Endothelial cell of umbilical vein (primary cell): ENCODE measurements around the gene STK16. TPM values are rescaled to one million over a fixed set of nuclear protein-coding genes. Genes with fewer than 3 reads are reported as not detected.

Experiments
- BruUV-seq: library from RNA; stranded (reverse); fragments of 400-500 nt; replicated peaks from 2 replicates; lab custom pipeline; 2021; lab: Mats Ljungman, UMichigan
- CTCF ChIA-PET: fragments of 300-600, 350-600 bp; sonication (Branson Sonifier 250); formaldehyde crosslinking; loops from one replicate; lab custom pipeline; 2021; ENCODE audit warnings: antibody characterized with exemption, inconsistent platforms; lab: Charles Lee
- POLR2A ChIA-PET: fragments of 300-600, 350-600 bp; sonication (Branson Sonifier 250); formaldehyde crosslinking; loops from one replicate; lab custom pipeline; 2021; ENCODE audit warnings: antibody characterized with exemption, inconsistent platforms; lab: Charles Lee
- DNase-seq: peaks from one replicate; pipeline ENCODE4 v3.0.0-alpha.2; 2011; ENCODE audit warnings: low read depth, low spot score
- FAIRE-seq: peaks from 2 replicates; lab custom pipeline; 2011; peaks lifted over from hg19 to GRCh38; lab: Jason Lieb, UNC
- H2AFZ ChIP-seq: 2 replicates; pipeline ENCODE4 v1.6.0; 2012; ENCODE audit warnings: low read depth, low read length, control low read depth, inconsistent platforms
- H3K27ac ChIP-seq: 2 replicates; pipeline ENCODE4 v1.5.1; 2011; ENCODE audit warnings: low read depth, mild to moderate bottlenecking, control low read depth, low read length, moderate library complexity; ENCODE audit not compliant: insufficient read depth
- H3K27me3 ChIP-seq, 2 experiments: 2 replicates each; pipeline versions ENCODE4 v1.6.0 to v1.6.1; 2011; ENCODE audit warnings: low read length in 2 of 2, mixed read lengths in 1 of 2; ENCODE audit not compliant: control insufficient read depth in 2 of 2, insufficient read depth in 2 of 2
- H3K36me3 ChIP-seq, 2 experiments: 2 replicates in 1 of 2; 3 replicates in 1 of 2; pipeline ENCODE4 v1.5.1; 2011; ENCODE audit warnings: low read length in 2 of 2, mild to moderate bottlenecking in 1 of 2, moderate library complexity in 1 of 2; ENCODE audit not compliant: control insufficient read depth in 2 of 2, insufficient read depth in 2 of 2; ENCODE audit errors: extremely low read depth in 1 of 2
- H3K4me1 ChIP-seq: 3 replicates; pipeline ENCODE4 v1.5.1; 2011; ENCODE audit warnings: mild to moderate bottlenecking, low read length; ENCODE audit not compliant: control insufficient read depth, insufficient read depth; ENCODE audit errors: extremely low read depth
- H3K4me2 ChIP-seq: 2 replicates; pipeline ENCODE4 v1.6.1; 2011; ENCODE audit warnings: low read length, control low read depth, mixed read lengths; ENCODE audit not compliant: insufficient read depth
- H3K4me3 ChIP-seq, 3 experiments: fragments of 200-600 bp in 1 of 3; sonication (generic), shearing (Covaris generic) in 1 of 3; replicated peaks in 1 of 3; 2 replicates each; pipeline ENCODE4 v1.5.1; 2011 to 2016; ENCODE audit warnings: control low read depth in 3 of 3, low read length in 3 of 3, mild to moderate bottlenecking in 2 of 3, inconsistent platforms in 1 of 3, low read depth in 1 of 3, moderate library complexity in 1 of 3; ENCODE audit not compliant: insufficient read depth in 1 of 3
- H3K79me2 ChIP-seq: 2 replicates; pipeline ENCODE4 v1.6.0; 2012; ENCODE audit warnings: low read length, inconsistent platforms; ENCODE audit not compliant: control insufficient read depth, insufficient read depth
- H3K9ac ChIP-seq: replicated peaks from 2 replicates; pipeline ENCODE3; 2011; ENCODE audit warnings: low read length, control low read depth; ENCODE audit not compliant: insufficient read depth; ENCODE audit errors: extremely low read depth
- H3K9me1 ChIP-seq: replicated peaks from 3 replicates; pipeline ENCODE4 v1.6.0; 2011; ENCODE audit warnings: mild to moderate bottlenecking, low read length; ENCODE audit not compliant: control insufficient read depth, insufficient read depth; ENCODE audit errors: extremely low read depth
- H3K9me3 ChIP-seq: replicated peaks from 2 replicates; pipeline ENCODE4 v1.5.1; 2012; ENCODE audit warnings: low read length, inconsistent platforms; ENCODE audit not compliant: control insufficient read depth, insufficient read depth
- H4K20me1 ChIP-seq: replicated peaks from 2 replicates; pipeline ENCODE3; 2011; ENCODE audit warnings: mild to moderate bottlenecking, low read length; ENCODE audit not compliant: control insufficient read depth, insufficient read depth; ENCODE audit errors: extremely low read depth
- EZH2 ChIP-seq: IDR thresholded peaks from 2 replicates; pipeline ENCODE4 v1.6.1; 2012; ENCODE audit warnings: borderline replicate concordance, low read depth, mild to moderate bottlenecking, moderate library complexity, low read length, inconsistent platforms; ENCODE audit not compliant: severe bottlenecking
- FOS ChIP-seq: IDR thresholded peaks from 2 replicates; pipeline ENCODE4 v1.6.1; 2011; ENCODE audit warnings: mild to moderate bottlenecking, low read length, moderate library complexity, borderline replicate concordance; ENCODE audit not compliant: insufficient read depth
- GATA2 ChIP-seq: IDR thresholded peaks from 2 replicates; pipeline ENCODE4 v1.7.0; 2011; ENCODE audit warnings: low read depth, mild to moderate bottlenecking, moderate library complexity, mixed read lengths, low read length; ENCODE audit not compliant: insufficient read length, insufficient read depth
- JUN ChIP-seq: IDR thresholded peaks from 2 replicates; pipeline ENCODE4 v1.6.1; 2011; ENCODE audit warnings: borderline replicate concordance, low read depth; ENCODE audit not compliant: insufficient read length, insufficient read depth
- MYC ChIP-seq: IDR thresholded peaks from one replicate; pipeline ENCODE4 v1.6.1; 2011; ENCODE audit warnings: mild to moderate bottlenecking, low read depth, low read length
- POLR2A ChIP-seq: IDR thresholded peaks from 2 replicates; pipeline ENCODE4 v1.6.1; 2012; ENCODE audit warnings: low read depth, mild to moderate bottlenecking, control low read depth, low read length
- POLR2AphosphoS5 ChIP-seq: IDR thresholded peaks from 2 replicates; pipeline ENCODE4 v1.6.1; 2012; ENCODE audit warnings: low read depth, mild to moderate bottlenecking, control low read depth, low read length, moderate library complexity; ENCODE audit not compliant: insufficient read depth
- dilution Hi-C: fragments of 300-500 bp; cut with MboI; formaldehyde crosslinking; loops from one replicate; pipeline ENCODE4 v1.15.0; 2019; ENCODE audit warnings: low sequenced_read_pairs; ENCODE audit not compliant: extremely low pct_ligation_motif_present
- intact Hi-C: fragments of 100-400 bp; cut with micrococcal nuclease; formaldehyde crosslinking; loops from one replicate; pipeline ENCODE4 v1.10.0; 2022
- polyA plus RNA-seq, 4 experiments: library from polyadenylated mRNA; depleted of rRNA in 3 of 4; stranded (reverse) in 3 of 4; unstranded in 1 of 4; fragments of >200 nt; gene quantifications; 2 replicates each; pipeline versions ENCODE4 v1.2.1 to v1.2.3, GENCODE V29; 2011 to 2012; ENCODE audit warnings: missing spikeins in 1 of 4
- total RNA-seq: library from RNA; stranded (reverse); gene quantifications from 2 replicates; pipeline ENCODE4 v1.2.3, GENCODE V29; 2021
- TF ChIP-seq, protein P1 (sequence below): IDR thresholded peaks from 2 replicates; pipeline ENCODE4 v1.6.1; 2011; ENCODE audit not compliant: insufficient read depth, insufficient read length
- TF ChIP-seq, protein P2 (sequence below), 2 donors: IDR thresholded peaks; 1 replicate in 1 of 2; 2 replicates in 1 of 2; pipeline ENCODE4 v1.5.1; 2011; ENCODE audit warnings: low read length in 2 of 2, mild to moderate bottlenecking in 2 of 2, moderate library complexity in 2 of 2, control low read depth in 1 of 2, inconsistent platforms in 1 of 2, low read depth in 1 of 2; ENCODE audit not compliant: insufficient read depth in 1 of 2; ENCODE audit errors: extremely low read depth in 1 of 2

Gene STK16
- total and polyA plus RNA-seq, 2 donors (not counting 3 experiments of a cell fraction or from before 2014, with no cell fraction given): 18.8 to 63.2 TPM

DNA sequence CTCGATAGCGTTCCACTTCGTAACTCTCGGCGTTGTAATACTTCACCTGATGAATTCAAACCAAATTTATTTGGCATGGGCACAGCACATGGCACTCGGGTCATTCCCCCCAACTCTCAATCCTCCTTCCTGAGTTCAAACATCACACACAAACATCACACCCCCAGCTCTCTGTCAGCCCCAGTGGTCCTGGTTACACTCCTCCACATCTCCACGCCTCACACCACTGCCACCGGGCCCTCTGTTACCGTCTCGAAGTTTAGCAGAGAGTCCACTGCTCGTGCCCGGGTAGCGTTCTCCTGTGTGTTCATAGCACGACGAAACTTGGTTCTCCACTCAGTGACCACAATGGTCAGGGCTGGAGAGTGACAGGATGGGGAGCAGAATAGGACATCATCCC is 31.1 kb upstream of the STK16 start:
- ChIA-PET CTCF (no interaction called here), POLR2A (no interaction called here)
- DNase-seq: no peak
- Histone ChIP-seq H3K79me2 (no peaks in the 10 kb centered on the region), H3K27me3 (no peaks in the 10 kb centered on the region), H3K9me1 (no peaks in the 10 kb centered on the region), H3K9me3 (no peaks in the 10 kb centered on the region), H3K4me2 (no peak overlapping the region), H3K27ac (no peak overlapping the region), H3K36me3 (peaks cover 3 to 10% of the 10 kb centered on the region in 2 experiments), H2AFZ (no peak overlapping the region), H3K4me1 (peaks cover 10% of the 10 kb centered on the region), H3K4me3 (no peak overlapping the region), H3K9ac (no peak overlapping the region), H4K20me1 (no peaks in the 10 kb centered on the region)
- TF ChIP-seq POLR2AphosphoS5: no peak
- TF ChIP-seq, protein P1, sequence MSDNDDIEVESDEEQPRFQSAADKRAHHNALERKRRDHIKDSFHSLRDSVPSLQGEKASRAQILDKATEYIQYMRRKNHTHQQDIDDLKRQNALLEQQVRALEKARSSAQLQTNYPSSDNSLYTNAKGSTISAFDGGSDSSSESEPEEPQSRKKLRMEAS: no peak
- no peak for TF ChIP-seq POLR2A
- no peak for TF ChIP-seq EZH2
- no peak for TF ChIP-seq GATA2
- TF ChIP-seq JUN: no peak
- no peak for TF ChIP-seq FOS
- TF ChIP-seq, protein P2, sequence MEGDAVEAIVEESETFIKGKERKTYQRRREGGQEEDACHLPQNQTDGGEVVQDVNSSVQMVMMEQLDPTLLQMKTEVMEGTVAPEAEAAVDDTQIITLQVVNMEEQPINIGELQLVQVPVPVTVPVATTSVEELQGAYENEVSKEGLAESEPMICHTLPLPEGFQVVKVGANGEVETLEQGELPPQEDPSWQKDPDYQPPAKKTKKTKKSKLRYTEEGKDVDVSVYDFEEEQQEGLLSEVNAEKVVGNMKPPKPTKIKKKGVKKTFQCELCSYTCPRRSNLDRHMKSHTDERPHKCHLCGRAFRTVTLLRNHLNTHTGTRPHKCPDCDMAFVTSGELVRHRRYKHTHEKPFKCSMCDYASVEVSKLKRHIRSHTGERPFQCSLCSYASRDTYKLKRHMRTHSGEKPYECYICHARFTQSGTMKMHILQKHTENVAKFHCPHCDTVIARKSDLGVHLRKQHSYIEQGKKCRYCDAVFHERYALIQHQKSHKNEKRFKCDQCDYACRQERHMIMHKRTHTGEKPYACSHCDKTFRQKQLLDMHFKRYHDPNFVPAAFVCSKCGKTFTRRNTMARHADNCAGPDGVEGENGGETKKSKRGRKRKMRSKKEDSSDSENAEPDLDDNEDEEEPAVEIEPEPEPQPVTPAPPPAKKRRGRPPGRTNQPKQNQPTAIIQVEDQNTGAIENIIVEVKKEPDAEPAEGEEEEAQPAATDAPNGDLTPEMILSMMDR (IDR thresholded peaks at IDR 0.05; ENCODE audit: extremely low read depth in 1 of 2, insufficient read depth in 1 of 2, low read depth in 1 of 2, low read length in 2 of 2): no peak
- TF ChIP-seq MYC: no peak
- FAIRE-seq: no peak
- BruUV-seq: no TSS peak
- intact Hi-C loops (no loop called here), dilution Hi-C loops (no loop called here)
